ENCODE results near the gene APLP2. TPM values are rescaled to one million over a fixed set of nuclear protein-coding genes. Genes with fewer than 3 reads are reported as not detected.

APLP2 gene
- total and polyA plus RNA-seq, 9 of the 15 experiments (the other 6 are each of a cell fraction or from before 2014, with no cell fraction given): 17.4 to 164 (median 118) TPM

GRCh38 chr11:130062026-130062425, 7.7 kb upstream of the APLP2 start (continued):
- TF ChIP-seq ZNF79 (CRISPR knock-in tag; IDR thresholded peaks at IDR 0.05; ENCODE audit: low read depth) (no peak), MEF2A (IDR thresholded peaks at IDR 0.05; ENCODE audit: control insufficient read depth, low read depth, low read length) (no peak), SRSF3 (IDR thresholded peaks at IDR 0.05; ENCODE audit: insufficient read depth, low read length) (no peak), LEF1 (IDR thresholded peaks at IDR 0.05) (no peak), SRSF7 (optimal IDR thresholded peaks at IDR 0.05; ENCODE audit: low read depth, low read length) (no peak)

GRCh38 chr11:130063451-130063850, 6.2 kb upstream of the APLP2 start:
- CTCF ChIA-PET (ENCODE audit: low intra/inter-chr PET ratio): no interaction called here
- Histone ChIP-seq H3K36me3 (ENCODE audit: control insufficient read depth, insufficient read depth, low read length) (no peaks in the 10 kb centered on the region), H2AFZ (ENCODE audit: low read depth, low read length) (no peak overlapping the region), H3K4me2 (ENCODE audit: insufficient read depth, low read length) (no peak overlapping the region), H4K20me1 (replicated peaks; ENCODE audit: control insufficient read depth, insufficient read depth, low read length) (no peaks in the 10 kb centered on the region), H3K27me3 (ENCODE audit: control insufficient read depth in 2 of 2, insufficient read depth in 2 of 2, low read length in 2 of 2) (peaks cover 7 to 19% of the 10 kb centered on the region in 2 experiments), H3K27ac (ENCODE audit: extremely low read depth, low read depth, low read length) (no peak overlapping the region), H3K4me1 (replicated peaks in 1 of 2; ENCODE audit: control insufficient read depth in 2 of 2, insufficient read depth in 2 of 2, low read length in 2 of 2) (peaks cover 2 to 3% of the 10 kb centered on the region in 2 experiments; a peak in 1 of 5 replicates), H3K9me3 (replicated peaks; ENCODE audit: control insufficient read depth, insufficient read depth, low read depth, low read length) (no peaks in the 10 kb centered on the region), H3K4me3 (no peak overlapping the region), H3K79me2 (ENCODE audit: control insufficient read depth, insufficient read depth, low read length) (no peaks in the 10 kb centered on the region), H3K9ac (ENCODE audit: insufficient read depth in 1 of 2, low read depth in 2 of 2, low read length in 2 of 2) (no peak overlapping the region), H3K9me1 (ENCODE audit: control insufficient read depth, insufficient read depth, low read length) (no peaks in the 10 kb centered on the region)
- intact Hi-C loops (cut with micrococcal nuclease) (no loop called here), in situ Hi-C loops (cut with MboI) (no loop called here)
- POLR2A ChIA-PET: no interaction called here
- DNase-seq (ENCODE audit: extremely low read depth in 1 of 4, low spot score in 3 of 4): no peak
- FAIRE-seq: no peak
- ATAC-seq: no peak
- BruUV-seq (replicated peaks): no TSS peak
- WGBS (ENCODE audit: insufficient coverage, low coverage, missing lambda C conversion rate): 15% methylated on average over 2 of the region's 2 CpGs
- TF ChIP-seq PHF21A (IDR thresholded peaks at IDR 0.05; ENCODE audit: borderline replicate concordance, low read depth): no peak
- TF ChIP-seq ZBTB2 (IDR thresholded peaks at IDR 0.05): no peak
- TF ChIP-seq SOX6 (IDR thresholded peaks at IDR 0.05): no peak
- TF ChIP-seq HDGF (IDR thresholded peaks at IDR 0.05): peak; percentile 68; the same call in 1 of the 2 replicates
- TF ChIP-seq RUNX1 (IDR thresholded peaks at IDR 0.05; ENCODE audit: low read depth): no peak
- no peak for TF ChIP-seq ZFP91 (CRISPR knock-in tag; IDR thresholded peaks at IDR 0.05)
- peak; percentile 10; the same call in 1 of the 2 replicates for TF ChIP-seq CBFA2T3 (IDR thresholded peaks at IDR 0.05)
- no peak for TF ChIP-seq PRPF4 (IDR thresholded peaks at IDR 0.05; ENCODE audit: insufficient read depth, low read depth, low read length, poor library complexity, severe bottlenecking)
- TF ChIP-seq RBM25 (IDR thresholded peaks at IDR 0.05; ENCODE audit: low read depth, low read length, severe bottlenecking): peak; percentile 98
- TF ChIP-seq NCOA4 (IDR thresholded peaks at IDR 0.05; ENCODE audit: partially characterized antibody): peak; percentile 38
- TF ChIP-seq ZNF274 (IDR thresholded peaks at IDR 0.05; ENCODE audit: borderline replicate concordance, low read depth, low read length): no peak
- no peak for TF ChIP-seq LCOR (CRISPR knock-in tag; IDR thresholded peaks at IDR 0.05)
- peak; percentile 99 for TF ChIP-seq BCOR (IDR thresholded peaks at IDR 0.05)
- TF ChIP-seq WHSC1 (IDR thresholded peaks at IDR 0.05; ENCODE audit: low read length): no peak
- TF ChIP-seq CC2D1A (IDR thresholded peaks at IDR 0.05): 0 out of 2 replicates have a peak, but pooled peaks have one; percentile 20
- TF ChIP-seq ATF3 (IDR thresholded peaks at IDR 0.05): no peak
- TF ChIP-seq ATF3 (CRISPR knock-in tag; conservative IDR thresholded peaks at IDR 0.05): no peak
